LNCAP (cell line): ENCODE results near the gene RBPMS2.

Source experiments
- CTCF ChIP-seq: fragments of 450-650 bp; IDR thresholded peaks from 2 replicates; pipeline ENCODE4 v1.5.1; 2017; ENCODE audit warnings: mild to moderate bottlenecking

Gene RBPMS2

GRCh38 chr15:64808785-64809453 is 33.5 kb upstream of the RBPMS2 start:
- TF ChIP-seq CTCF, result no peak

- TF ChIP-seq CTCF, result no peak
Measured at GRCh38 chr15:64807751-64808222, 32.4 kb upstream of the RBPMS2 start.

GRCh38 chr15:64807051-64807749 is 31.8 kb upstream of the RBPMS2 start:
- no peak for TF ChIP-seq CTCF

- no peak for TF ChIP-seq CTCF
Measured at GRCh38 chr15:64806509-64806908, 31.1 kb upstream of the RBPMS2 start.

- no peak for TF ChIP-seq CTCF
Measured at GRCh38 chr15:64804619-64805018, 29.2 kb upstream of the RBPMS2 start.

- no peak for TF ChIP-seq CTCF
Measured at GRCh38 chr15:64803526-64803925, 28.1 kb upstream of the RBPMS2 start.

GRCh38 chr15:64800476-64800875 is 25.1 kb upstream of the RBPMS2 start:
- TF ChIP-seq CTCF, result no peak
